ENCODE data around the gene CCDC88A. TPM values are rescaled to one million over a fixed set of nuclear protein-coding genes. Genes with fewer than 3 reads are reported as not detected.
"Not testable (repeated sequence)": the region's sequence is repeated elsewhere in the genome, so short reads cannot be mapped to it uniquely, and the experiment has no call there.

CCDC88A gene
- total RNA-seq, 1 donor from 2014 or later, result 100 TPM

GRCh38 chr2:55371376-55371775 is 48.3 kb downstream of the CCDC88A start:
- DNase-seq, result no peak

DNA sequence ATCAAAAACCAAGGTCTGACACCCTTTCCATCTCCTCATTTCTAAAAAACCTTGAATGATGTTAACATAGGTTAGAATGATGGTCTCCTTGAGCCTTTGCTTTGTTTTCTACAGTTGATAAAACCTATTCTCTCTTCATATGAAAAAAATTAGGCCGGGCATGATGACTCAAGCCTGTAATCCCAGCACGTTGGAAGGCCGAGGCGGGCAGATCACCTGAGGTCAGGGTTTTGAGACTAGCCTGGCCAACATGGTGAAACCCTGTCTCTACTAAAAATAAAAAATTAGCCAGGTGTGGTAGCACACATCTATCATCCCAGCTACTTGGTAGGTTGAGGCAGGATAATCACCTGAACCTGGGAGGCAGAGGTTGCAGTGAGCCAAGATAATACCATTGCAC is 49.4 kb downstream of the CCDC88A start:
- DNase-seq, result no peak

DNA sequence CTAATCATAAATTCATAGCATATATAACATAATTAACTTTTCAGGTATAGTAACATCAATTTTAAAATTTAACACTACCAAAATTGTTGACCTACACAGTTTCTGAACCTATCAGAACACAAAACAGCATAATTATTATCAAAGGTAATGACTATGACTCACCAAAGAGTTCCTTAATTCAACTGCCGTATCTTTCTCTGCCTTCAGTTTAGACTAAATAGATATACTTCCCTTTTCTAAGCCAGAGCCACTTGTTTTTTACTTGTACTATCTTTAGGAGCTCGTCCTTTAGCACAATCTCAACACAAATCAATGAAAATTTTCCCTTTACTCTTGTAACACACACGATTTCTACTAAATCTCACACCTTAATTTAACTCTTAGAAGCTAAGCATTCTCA is 54.4 kb downstream of the CCDC88A start:
- no peak for DNase-seq

DNA sequence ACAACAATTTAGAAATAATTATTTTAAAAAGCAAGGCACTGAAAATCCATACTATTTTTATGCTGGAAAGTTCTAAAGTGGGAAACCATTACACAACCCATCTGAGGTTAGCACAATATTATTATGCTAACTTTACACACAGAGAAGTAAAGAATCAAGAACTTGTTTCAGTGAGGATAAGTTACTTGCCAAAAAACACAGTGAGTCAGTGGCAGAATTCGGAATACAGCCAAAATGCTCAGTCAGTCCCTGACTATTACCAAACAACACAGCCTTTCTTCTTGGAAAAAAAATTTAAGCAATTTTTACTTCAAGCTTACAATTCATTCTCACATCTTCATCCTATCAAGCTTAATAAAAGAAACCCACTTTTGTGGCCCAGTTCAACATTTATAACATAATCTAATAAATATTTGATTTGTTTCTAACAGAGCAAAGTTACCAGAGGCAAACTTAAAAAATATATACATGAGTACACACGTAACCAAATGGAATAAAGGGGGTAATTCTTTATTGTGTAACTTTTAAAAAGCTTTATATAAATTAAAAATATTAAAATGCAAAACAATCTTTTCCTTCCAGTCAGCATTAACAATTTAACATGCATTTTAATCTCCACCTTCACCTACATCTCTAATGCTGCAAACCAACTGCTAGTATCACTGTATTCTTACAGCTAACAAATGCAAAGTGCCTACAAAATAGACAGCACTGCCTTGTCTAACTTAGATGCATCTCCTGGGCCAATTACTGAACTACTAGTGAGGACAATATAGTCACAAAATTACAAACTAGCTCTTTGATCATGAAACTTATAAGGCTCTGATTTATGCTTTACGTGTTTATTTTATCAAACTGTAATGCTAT is 55.2 kb downstream of the CCDC88A start:
- peak; percentile 66 for DNase-seq

GRCh38 chr2:55363636-55364035 is 56.0 kb downstream of the CCDC88A start:
- no peak for DNase-seq

DNA sequence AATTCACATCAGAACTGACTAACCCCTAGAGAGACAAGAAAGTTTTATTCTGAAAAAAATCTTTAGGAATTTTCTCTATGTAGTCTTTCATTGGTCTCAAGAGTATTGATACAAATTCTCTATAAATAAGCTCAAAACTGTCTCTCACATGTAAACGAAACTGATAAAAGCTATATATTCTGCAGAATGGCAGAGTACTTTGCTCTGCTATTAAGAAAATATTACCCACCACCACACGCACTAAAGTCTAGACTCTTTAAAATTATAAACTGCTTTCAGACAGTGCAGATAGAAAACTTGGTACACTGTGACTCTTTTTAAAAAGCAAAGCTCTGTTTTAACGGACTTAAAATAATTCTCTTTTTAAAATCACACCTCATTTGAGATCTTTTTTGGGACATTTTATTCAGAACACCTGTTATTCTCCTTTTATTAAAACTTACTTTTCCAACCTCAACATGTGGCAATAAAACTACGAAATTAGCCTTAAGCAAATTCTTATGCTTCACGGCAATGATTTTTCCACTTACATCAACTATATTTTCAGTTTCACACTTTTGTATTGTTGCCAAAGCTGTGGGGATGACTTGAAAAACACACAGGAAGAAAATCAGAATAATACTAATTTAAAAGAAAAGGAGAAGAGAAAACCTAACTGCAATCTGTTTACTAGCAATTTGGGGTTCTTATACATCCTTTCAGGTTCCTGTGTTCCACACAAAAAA is 58.0 kb downstream of the CCDC88A start:
- peak; percentile 2 for DNase-seq

GRCh38 chr2:55358451-55358850 is 61.2 kb downstream of the CCDC88A start:
- DNase-seq, result no peak

DNA sequence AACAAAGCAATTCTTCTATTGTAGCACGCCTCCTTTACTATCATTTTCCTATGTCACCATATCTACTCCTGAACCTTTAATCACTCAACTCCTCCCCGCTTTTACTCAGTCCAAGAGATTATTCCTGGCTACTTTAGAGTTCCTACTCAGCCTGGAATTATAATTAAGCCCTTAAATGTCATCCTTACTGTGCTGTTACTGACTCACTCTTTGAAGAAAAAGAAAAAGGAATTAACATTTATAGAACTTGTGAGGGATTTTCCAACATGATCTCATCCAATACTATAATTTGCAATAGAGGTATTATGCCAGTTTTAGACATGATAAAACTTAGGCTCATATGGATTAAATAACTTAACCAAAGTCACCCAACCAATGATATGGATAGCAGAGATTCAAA is 61.7 kb downstream of the CCDC88A start:
- no peak for DNase-seq

DNA sequence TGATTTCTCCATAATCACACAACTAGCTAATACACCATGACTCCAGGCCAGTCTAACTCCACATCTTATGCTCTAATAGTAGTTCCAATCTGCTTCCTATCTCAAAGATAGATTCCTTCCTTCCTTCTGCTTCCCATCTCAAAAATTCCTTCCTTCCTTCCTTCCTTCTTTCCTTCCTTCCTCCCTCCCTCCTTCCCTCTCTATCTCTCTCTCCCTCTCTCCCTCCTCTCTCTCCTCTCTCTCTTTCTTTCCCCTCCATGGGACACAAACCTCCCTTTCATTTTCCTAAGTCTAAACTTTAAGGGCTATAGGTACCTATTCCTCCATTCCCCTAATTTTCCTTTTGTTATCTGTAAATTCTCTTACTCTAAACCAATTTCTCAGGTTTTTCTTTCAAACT is 62.5 kb downstream of the CCDC88A start:
- no peak for DNase-seq

- not testable (repeated sequence) for DNase-seq
Observed at GRCh38 chr2:55356136-55356535, 63.5 kb downstream of the CCDC88A start.

DNA sequence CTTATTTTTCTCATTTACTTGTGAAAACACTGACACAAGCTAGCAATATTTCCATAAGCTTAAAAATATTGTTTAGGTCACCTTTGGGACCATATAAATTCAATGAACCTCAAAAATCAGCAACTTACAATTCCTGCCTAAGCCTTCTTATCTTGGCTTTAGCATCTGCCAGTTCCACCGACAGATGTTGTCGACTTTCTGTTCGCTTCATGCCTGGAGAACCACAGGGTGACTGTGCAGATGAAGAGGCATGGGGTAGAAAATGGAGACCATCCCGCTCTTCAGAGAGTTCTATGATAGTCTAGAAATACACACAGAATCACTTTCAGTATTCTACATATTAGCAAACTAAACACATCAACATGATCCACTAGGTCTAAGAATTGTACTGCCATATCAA is 64.2 kb downstream of the CCDC88A start:
- DNase-seq, result no peak

GRCh38 chr2:55351672-55352071 is 68.0 kb downstream of the CCDC88A start:
- no peak for DNase-seq

GRCh38 chr2:55345064-55345463 is 74.6 kb downstream of the CCDC88A start:
- no peak for DNase-seq

- no peak for DNase-seq
Observed at GRCh38 chr2:55338268-55338667, 81.4 kb downstream of the CCDC88A start.

- no peak for DNase-seq
Observed at GRCh38 chr2:55334728-55335127, 84.9 kb downstream of the CCDC88A start.

DNA sequence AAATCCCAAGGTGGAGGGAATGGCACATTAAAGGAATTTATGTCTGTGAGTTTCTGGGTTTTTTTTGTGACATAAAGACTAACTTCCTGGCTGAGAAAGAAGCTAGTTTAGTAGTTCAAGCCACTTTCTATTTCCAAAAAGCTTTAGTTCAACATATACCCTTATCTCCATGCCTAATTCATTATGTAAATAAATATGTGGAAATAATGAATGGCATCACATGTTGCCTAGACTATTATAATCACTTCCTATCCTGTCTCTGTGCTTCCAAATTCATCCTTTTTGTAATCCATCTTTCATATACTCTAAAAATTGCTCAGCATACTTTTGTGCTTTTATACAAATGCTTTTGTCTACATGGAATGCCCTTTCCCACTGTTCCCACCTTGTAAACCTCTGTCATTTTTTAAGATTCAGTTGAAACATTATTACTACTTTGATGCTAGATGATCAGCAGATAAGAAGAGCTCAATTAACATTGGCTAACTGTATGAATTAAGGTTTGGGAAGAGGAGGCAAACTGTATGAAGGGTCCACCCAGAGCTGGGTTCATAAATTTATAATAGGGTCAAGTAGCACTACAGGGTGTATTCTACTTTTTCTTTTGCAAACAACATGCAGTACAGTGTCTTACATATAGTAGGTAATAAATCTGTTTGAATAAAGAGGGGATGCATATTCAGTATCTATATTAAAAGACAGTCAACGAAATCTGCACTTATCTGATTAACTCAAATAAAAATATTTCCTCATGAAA is 88.9 kb downstream of the CCDC88A start:
- DNase-seq, result no peak

- no peak for DNase-seq
Observed at GRCh38 chr2:55327470-55328230, 92.0 kb downstream of the CCDC88A start.

- DNase-seq, result no peak
Observed at GRCh38 chr2:55314985-55315384, 104.7 kb downstream of the CCDC88A start.

DNA sequence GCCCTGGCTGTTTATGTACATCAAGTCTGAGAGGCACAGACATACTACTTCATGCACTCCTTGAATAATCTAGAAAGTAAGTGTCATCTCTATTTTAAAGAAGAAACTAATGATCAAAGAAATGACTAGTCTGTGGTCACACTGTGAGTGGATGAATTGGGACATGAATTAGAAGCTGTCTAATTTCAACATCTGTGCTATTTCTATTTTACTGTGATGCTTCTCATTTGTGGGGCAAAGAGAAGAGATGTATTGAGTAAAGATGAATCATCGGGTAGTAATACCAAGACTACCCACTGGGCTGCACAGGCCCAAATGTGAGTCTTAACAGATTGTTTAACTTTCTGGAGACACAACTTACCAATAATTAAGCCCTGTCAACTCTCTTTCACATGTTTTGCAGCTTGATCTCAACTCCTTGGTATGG is 108.2 kb downstream of the CCDC88A start:
- no peak for DNase-seq

DNA sequence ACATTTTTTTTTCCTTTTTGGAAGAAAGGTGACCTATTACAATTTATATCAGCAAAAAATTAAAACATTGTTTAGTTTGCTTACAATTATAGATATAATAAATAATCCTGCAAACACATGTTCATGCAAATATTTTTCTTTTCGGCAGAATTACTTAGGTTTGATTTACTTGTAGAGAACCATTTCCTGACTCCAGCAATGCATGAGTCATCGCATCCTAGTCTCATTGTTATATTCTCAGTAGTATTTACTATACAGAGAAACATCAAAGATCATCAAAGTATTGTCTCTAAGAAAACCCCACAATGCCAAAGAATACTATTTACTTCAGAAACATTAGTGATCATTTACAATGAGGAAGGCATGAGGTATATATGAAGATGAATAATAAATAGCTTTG is 110.2 kb downstream of the CCDC88A start:
- no peak for DNase-seq

- no peak for DNase-seq
Observed at GRCh38 chr2:55302241-55302640, 117.4 kb downstream of the CCDC88A start.

GRCh38 chr2:55301277-55301676 is 118.4 kb downstream of the CCDC88A start:
- no peak for DNase-seq
